LHCN-M2 (cell line): Measurements from ENCODE around the gene KIAA1328. TPM values are rescaled to one million over a fixed set of nuclear protein-coding genes. Genes with fewer than 3 reads are reported as not detected.

ENCODE experiments used
- DNase-seq: peaks from one replicate; pipeline ENCODE4 v3.0.0-alpha.2; 2012; ENCODE audit warnings: low read depth
- total RNA-seq: library from RNA; depleted of rRNA; stranded (reverse); fragments of >200 nt; gene quantifications from 2 replicates; pipeline ENCODE4 v1.2.3, GENCODE V29; 2014

The KIAA1328 gene
- total RNA-seq, 1 experiment from 2014 or later = 6.1 TPM

GRCh38 chr18:37210781-37211180, 381.9 kb downstream of the KIAA1328 start:
- no peak for DNase-seq

- no peak for DNase-seq
Observed at GRCh38 chr18:37218022-37218590, 389.2 kb downstream of the KIAA1328 start.

GRCh38 chr18:37219257-37219656, 390.3 kb downstream of the KIAA1328 start:
- no peak for DNase-seq

GRCh38 chr18:37222354-37222998, 393.5 kb downstream of the KIAA1328 start:
- peak; percentile 2 for DNase-seq

GRCh38 chr18:37222999-37223378, 394.1 kb downstream of the KIAA1328 start:
- DNase-seq = no peak

- no peak for DNase-seq
Observed at GRCh38 chr18:37225279-37225678, 396.4 kb downstream of the KIAA1328 start.

GRCh38 chr18:37230768-37231167, 401.8 kb downstream of the KIAA1328 start:
- no peak for DNase-seq

GRCh38 chr18:37231251-37231650, 402.3 kb downstream of the KIAA1328 start:
- DNase-seq = no peak

- no peak for DNase-seq
Observed at GRCh38 chr18:37235583-37235982, 406.7 kb downstream of the KIAA1328 start.

GRCh38 chr18:37238282-37239108, 409.6 kb downstream of the KIAA1328 start:
- DNase-seq = no peak

GRCh38 chr18:37242091-37242490, 413.2 kb downstream of the KIAA1328 start:
- no peak for DNase-seq

- DNase-seq = no peak
Observed at GRCh38 chr18:37242826-37243560, 414.1 kb downstream of the KIAA1328 start.

- DNase-seq = no peak
Observed at GRCh38 chr18:37243741-37244140, 414.8 kb downstream of the KIAA1328 start.

- DNase-seq = no peak
Observed at GRCh38 chr18:37244618-37245017, 415.7 kb downstream of the KIAA1328 start.

- DNase-seq = no peak
Observed at GRCh38 chr18:37246779-37247340, 417.9 kb downstream of the KIAA1328 start.

GRCh38 chr18:37247497-37248161, 418.7 kb downstream of the KIAA1328 start:
- no peak for DNase-seq

GRCh38 chr18:37248281-37248680, 419.4 kb downstream of the KIAA1328 start:
- DNase-seq = no peak

GRCh38 chr18:37249171-37249886, 420.4 kb downstream of the KIAA1328 start:
- no peak for DNase-seq

- DNase-seq = no peak
Observed at GRCh38 chr18:37249895-37250618, 421.1 kb downstream of the KIAA1328 start.

- peak; percentile 10 for DNase-seq
Observed at GRCh38 chr18:37251679-37252078, 422.8 kb downstream of the KIAA1328 start.
